ENCODE results near the gene KRTAP12-1.

Gene KRTAP12-1

GRCh38 chr21:44724196-44724595 is 42.2 kb upstream of the KRTAP12-1 start:
- H3K36me3 ChIP-seq = no peaks in the 10 kb centered on the region
- H3K4me3 ChIP-seq = peak overlapping the region in 1 of 10 experiments; percentile 58; a peak in 4 of 20 replicates
- H4K20me1 ChIP-seq = no peaks in the 10 kb centered on the region
- H3K9me3 ChIP-seq (replicated peaks in 1 of 11) = no peaks in the 10 kb centered on the region
- TF ChIP-seq Cebpa-rat (IDR thresholded peaks at IDR 0.05) = no peak
- peaks cover 17 to 37% (median 21%) of the 10 kb centered on the region in 10 experiments for H3K4me1 ChIP-seq
- peak overlapping the region in 2 of 11 experiments; percentile 29 to 54; a peak in 1 of 22 replicates for H3K27ac ChIP-seq
- H3K4me2 ChIP-seq = peak overlapping the region; percentile 70 to 96 (median 88)
- H3K27me3 ChIP-seq = peaks cover 0 to 38% (median 7%) of the 10 kb centered on the region in 11 experiments; a peak in 11 of 22 replicates
- H3K9ac ChIP-seq = peak overlapping the region in 3 of 11 experiments; percentile 46 to 71 (median 67); a peak in 4 of 22 replicates

- H3K36me3 ChIP-seq = no peaks in the 10 kb centered on the region
- TF ChIP-seq Cebpa-rat (IDR thresholded peaks at IDR 0.05) = peak in 1 of 11 experiments; percentile 57; a peak in 1 of 22 replicates
- H3K4me3 ChIP-seq = peak overlapping the region in 9 of 10 experiments; percentile 11 to 58 (median 40); a peak in 15 of 20 replicates
- H3K9ac ChIP-seq = peak overlapping the region in 9 of 11 experiments; percentile 34 to 71 (median 60); a peak in 17 of 22 replicates
- no peaks in the 10 kb centered on the region for H4K20me1 ChIP-seq
- peak overlapping the region in 8 of 11 experiments; percentile 15 to 69 (median 48); a peak in 14 of 22 replicates for H3K27ac ChIP-seq
- peak overlapping the region; percentile 70 to 96 (median 88) for H3K4me2 ChIP-seq
- H3K4me1 ChIP-seq = peaks cover 17 to 37% (median 21%) of the 10 kb centered on the region in 10 experiments
- no peaks in the 10 kb centered on the region for H3K9me3 ChIP-seq (replicated peaks in 1 of 11)
- H3K27me3 ChIP-seq = peaks cover 0 to 44% (median 7%) of the 10 kb centered on the region in 11 experiments; a peak in 15 of 22 replicates
Measured at GRCh38 chr21:44723177-44724131, 41.5 kb upstream of the KRTAP12-1 start.

- no peaks in the 10 kb centered on the region for H3K36me3 ChIP-seq
- H3K4me3 ChIP-seq = peak overlapping the region in 4 of 10 experiments; percentile 22 to 53 (median 40); a peak in 5 of 20 replicates
- TF ChIP-seq Cebpa-rat (IDR thresholded peaks at IDR 0.05) = no peak
- peak overlapping the region in 5 of 11 experiments; percentile 29 to 69 (median 62); a peak in 8 of 22 replicates for H3K27ac ChIP-seq
- no peaks in the 10 kb centered on the region for H4K20me1 ChIP-seq
- H3K9ac ChIP-seq = peak overlapping the region in 6 of 11 experiments; percentile 34 to 71 (median 64); a peak in 8 of 22 replicates
- H3K9me3 ChIP-seq (replicated peaks in 1 of 11) = no peaks in the 10 kb centered on the region
- H3K4me2 ChIP-seq = peak overlapping the region; percentile 70 to 96 (median 88); a peak in 19 of 22 replicates
- peaks cover 17 to 37% (median 21%) of the 10 kb centered on the region in 10 experiments for H3K4me1 ChIP-seq
- peaks cover 0 to 51% (median 10%) of the 10 kb centered on the region in 11 experiments; a peak in 15 of 22 replicates for H3K27me3 ChIP-seq
Measured at GRCh38 chr21:44722731-44723130, 40.8 kb upstream of the KRTAP12-1 start.

GRCh38 chr21:44720170-44720569 is 38.2 kb upstream of the KRTAP12-1 start:
- no peak overlapping the region for H3K9ac ChIP-seq
- H4K20me1 ChIP-seq = no peaks in the 10 kb centered on the region
- peaks cover 17 to 36% (median 21%) of the 10 kb centered on the region in 10 experiments for H3K4me1 ChIP-seq
- no peak for TF ChIP-seq Cebpa-rat (IDR thresholded peaks at IDR 0.05)
- peaks cover 8 to 45% (median 21%) of the 10 kb centered on the region in 11 experiments; a peak in 20 of 22 replicates for H3K27me3 ChIP-seq
- H3K36me3 ChIP-seq = no peaks in the 10 kb centered on the region
- H3K27ac ChIP-seq = no peak overlapping the region
- no peak overlapping the region for H3K4me2 ChIP-seq
- peaks cover 0 to 8% (median 0%) of the 10 kb centered on the region in 11 experiments; a peak in 1 of 22 replicates for H3K9me3 ChIP-seq (replicated peaks in 1 of 11)
- H3K4me3 ChIP-seq = no peak overlapping the region

- peaks cover 0 to 12% (median 0%) of the 10 kb centered on the region in 11 experiments; a peak in 1 of 22 replicates for H3K9me3 ChIP-seq (replicated peaks in 1 of 11)
- H3K27ac ChIP-seq = no peak overlapping the region
- H3K4me1 ChIP-seq = peaks cover 10 to 25% (median 14%) of the 10 kb centered on the region in 10 experiments
- H3K4me2 ChIP-seq = no peak overlapping the region
- no peaks in the 10 kb centered on the region for H4K20me1 ChIP-seq
- H3K9ac ChIP-seq = no peak overlapping the region
- H3K36me3 ChIP-seq = no peaks in the 10 kb centered on the region
- TF ChIP-seq Cebpa-rat (IDR thresholded peaks at IDR 0.05) = no peak
- H3K27me3 ChIP-seq = peaks cover 21 to 46% (median 35%) of the 10 kb centered on the region in 11 experiments
- H3K4me3 ChIP-seq = no peak overlapping the region
Measured at GRCh38 chr21:44718571-44718970, 36.6 kb upstream of the KRTAP12-1 start.

- H3K9ac ChIP-seq = no peak overlapping the region
- peaks cover 0 to 17% (median 0%) of the 10 kb centered on the region in 11 experiments; a peak in 1 of 22 replicates for H3K9me3 ChIP-seq (replicated peaks in 1 of 11)
- no peak overlapping the region for H3K27ac ChIP-seq
- H3K4me1 ChIP-seq = peaks cover 5 to 20% (median 9%) of the 10 kb centered on the region in 10 experiments
- peaks cover 26 to 48% (median 40%) of the 10 kb centered on the region in 11 experiments for H3K27me3 ChIP-seq
- no peaks in the 10 kb centered on the region for H3K36me3 ChIP-seq
- no peak for TF ChIP-seq Cebpa-rat (IDR thresholded peaks at IDR 0.05)
- H3K4me2 ChIP-seq = no peak overlapping the region
- peaks cover 0 to under 1% (median 0%) of the 10 kb centered on the region in 11 experiments; a peak in 2 of 22 replicates for H4K20me1 ChIP-seq
- H3K4me3 ChIP-seq = no peak overlapping the region
Measured at GRCh38 chr21:44718093-44718492, 36.1 kb upstream of the KRTAP12-1 start.

GRCh38 chr21:44716984-44717383 is 35.0 kb upstream of the KRTAP12-1 start:
- no peak overlapping the region for H3K4me3 ChIP-seq
- H3K9me3 ChIP-seq (replicated peaks in 1 of 11) = peaks cover 0 to 18% (median 0%) of the 10 kb centered on the region in 11 experiments; a peak in 1 of 22 replicates
- no peak for TF ChIP-seq Cebpa-rat (IDR thresholded peaks at IDR 0.05)
- H3K4me2 ChIP-seq = no peak overlapping the region
- peaks cover 0 to 12% (median 0%) of the 10 kb centered on the region in 11 experiments; a peak in 4 of 22 replicates for H4K20me1 ChIP-seq
- no peak overlapping the region for H3K27ac ChIP-seq
- H3K27me3 ChIP-seq = peaks cover 36 to 59% (median 47%) of the 10 kb centered on the region in 11 experiments
- H3K36me3 ChIP-seq = no peaks in the 10 kb centered on the region
- H3K9ac ChIP-seq = no peak overlapping the region
- H3K4me1 ChIP-seq = peaks cover 0 to 18% (median 7%) of the 10 kb centered on the region in 10 experiments; a peak in 12 of 20 replicates

- peaks cover 56 to 72% (median 66%) of the 10 kb centered on the region in 11 experiments for H3K27me3 ChIP-seq
- H3K36me3 ChIP-seq = no peaks in the 10 kb centered on the region
- peaks cover 0 to 18% (median 0%) of the 10 kb centered on the region in 11 experiments; a peak in 1 of 22 replicates for H3K9me3 ChIP-seq (replicated peaks in 1 of 11)
- no peak overlapping the region for H3K27ac ChIP-seq
- H4K20me1 ChIP-seq = peaks cover 0 to 30% (median 13%) of the 10 kb centered on the region in 11 experiments; a peak in 12 of 22 replicates
- no peak overlapping the region for H3K9ac ChIP-seq
- H3K4me3 ChIP-seq = no peak overlapping the region
- no peak for TF ChIP-seq Cebpa-rat (IDR thresholded peaks at IDR 0.05)
- H3K4me1 ChIP-seq = peaks cover 1 to 18% (median 9%) of the 10 kb centered on the region in 10 experiments; a peak in 13 of 20 replicates
- H3K4me2 ChIP-seq = peak overlapping the region in 7 of 11 experiments; percentile 1 to 33 (median 19); a peak in 5 of 22 replicates
Measured at GRCh38 chr21:44714905-44715304, 32.9 kb upstream of the KRTAP12-1 start.
